HG03097 (cell line): ENCODE data around the gene SERBP1.
"Not testable (repeated sequence)": the region's sequence is repeated elsewhere in the genome, so short reads cannot be mapped to it uniquely, and the experiment has no call there.

Experiments used
- ATAC-seq: cut with Tn5 transposase; IDR thresholded peaks from one replicate; pipeline ENCODE4 v1.9.1; 2021; ENCODE audit not compliant: unreplicated experiment, low FRiP score

The SERBP1 gene

GRCh38 chr1:67413101-67413500 is 17.1 kb downstream of the SERBP1 start:
- not testable (repeated sequence) for ATAC-seq

- ATAC-seq: no peak
These were observed 22.1 kb downstream of the SERBP1 start for GRCh38 chr1:67408148-67408547.

GRCh38 chr1:67407498-67407897 is 22.7 kb downstream of the SERBP1 start:
- ATAC-seq: no peak

- no peak for ATAC-seq
These were observed 24.5 kb downstream of the SERBP1 start for GRCh38 chr1:67405473-67406245.

- ATAC-seq: no peak
These were observed 26.0 kb downstream of the SERBP1 start for GRCh38 chr1:67404212-67404620.

- no peak for ATAC-seq
These were observed 28.8 kb downstream of the SERBP1 start for GRCh38 chr1:67401443-67401842.

GRCh38 chr1:67400029-67400786 is 30.0 kb downstream of the SERBP1 start:
- not testable (repeated sequence) for ATAC-seq

- ATAC-seq: no peak
These were observed 30.8 kb downstream of the SERBP1 start for GRCh38 chr1:67399199-67399993.

- ATAC-seq: no peak
These were observed 35.7 kb downstream of the SERBP1 start for GRCh38 chr1:67394548-67394947.

GRCh38 chr1:67393737-67394136 is 36.5 kb downstream of the SERBP1 start:
- ATAC-seq: no peak

GRCh38 chr1:67393240-67393639 is 37.0 kb downstream of the SERBP1 start:
- ATAC-seq: no peak

GRCh38 chr1:67390041-67390887 is 39.9 kb downstream of the SERBP1 start:
- ATAC-seq: no peak

- ATAC-seq: no peak
These were observed 46.1 kb downstream of the SERBP1 start for GRCh38 chr1:67383999-67384638.

- ATAC-seq: no peak
These were observed 47.9 kb downstream of the SERBP1 start for GRCh38 chr1:67382292-67382691.

- no peak for ATAC-seq
These were observed 49.0 kb downstream of the SERBP1 start for GRCh38 chr1:67381154-67381553.

GRCh38 chr1:67377253-67377652 is 52.9 kb downstream of the SERBP1 start:
- ATAC-seq: no peak

- ATAC-seq: no peak
These were observed 53.8 kb downstream of the SERBP1 start for GRCh38 chr1:67376381-67376780.

- ATAC-seq: no peak
These were observed 57.3 kb downstream of the SERBP1 start for GRCh38 chr1:67372898-67373297.

GRCh38 chr1:67372136-67372535 is 58.1 kb downstream of the SERBP1 start:
- ATAC-seq: no peak

GRCh38 chr1:67371681-67372080 is 58.5 kb downstream of the SERBP1 start:
- ATAC-seq: no peak
